ENCODE measurements around the gene CCL14. TPM values are rescaled to one million over a fixed set of nuclear protein-coding genes. Genes with fewer than 3 reads are reported as not detected.

The CCL14 gene
- total RNA-seq, 5 donors from 2014 or later (not counting 1 experiment from before 2014, with no cell fraction given): not detected

DNA sequence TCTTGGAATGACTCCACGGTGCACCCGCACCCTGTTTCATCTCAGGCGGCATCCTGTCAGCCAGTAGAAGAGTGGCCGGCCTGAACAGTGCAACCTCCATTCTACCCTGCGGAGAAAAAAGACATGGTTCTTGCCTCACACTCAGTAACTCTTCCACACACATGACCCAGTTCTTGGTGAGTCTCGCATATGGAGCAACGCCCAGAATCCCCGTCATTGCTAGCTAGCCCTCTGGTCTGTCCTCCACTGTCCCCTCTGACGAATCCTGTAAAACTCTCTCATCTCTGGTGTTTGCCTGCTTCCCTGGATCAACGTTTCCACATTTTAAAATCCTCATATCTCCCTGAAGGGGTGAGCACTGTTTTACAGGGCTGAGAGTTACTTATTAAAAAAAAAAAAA, 51.8 kb downstream of the CCL14 start:
- Histone ChIP-seq H3K27ac (ENCODE audit: low read length) (no peak overlapping the region), H3K27me3 (replicated peaks in 1 of 2; ENCODE audit: control insufficient read depth in 2 of 2, extremely low read depth in 1 of 2, insufficient read depth in 2 of 2, low read length in 1 of 2) (peaks cover 0 to 5% of the 10 kb centered on the region in 2 experiments), H3K4me1 (ENCODE audit: control insufficient read depth in 1 of 2, extremely low read depth in 1 of 2, insufficient read depth in 2 of 2, low read length in 2 of 2) (peaks cover 5 to 10% of the 10 kb centered on the region in 2 experiments), H3K9me3 (no peaks in the 10 kb centered on the region), H3K36me3 (ENCODE audit: control insufficient read depth in 2 of 2, extremely low read depth in 1 of 2, insufficient read depth in 1 of 2, low read length in 1 of 2) (no peaks in the 10 kb centered on the region), H3K4me3 (ENCODE audit: control insufficient read depth in 1 of 2, extremely low read depth in 1 of 2, low read length in 1 of 2) (no peak overlapping the region)
- Mint-ChIP-seq H3K27me3 (no peaks in the 10 kb centered on the region), H3K36me3 (no peaks in the 10 kb centered on the region), H3K4me1 (peaks cover 10 to 12% (median 12%) of the 10 kb centered on the region in 3 donors), H3K9me3 (no peaks in the 10 kb centered on the region), H3K27ac (no peak overlapping the region), H3K4me3 (no peak overlapping the region)
- no peak for ATAC-seq (replicated peaks in 1 of 4)
- no peak for DNase-seq
- CTCF ChIA-PET: interaction anchor here in 1 of 2 donors (0.9 kb wide), 1 partner anchor 14 kb away, joined by 3 read pairs; no protein-coding TSS in a partner anchor
- 96% methylated on average over 8 of the region's 10 CpGs for WGBS (ENCODE audit: insufficient coverage)
- POLR2A ChIA-PET: no interaction called here

Other genes with a start within 250 kb of the CCL14 start
- under 1 TPM in 4 of 5 donors, not detected in 1; 0.07 to 0.26 (median 0.21) TPM for gene GAS2L2, start 233.5 kb downstream of the CCL14 start, total RNA-seq
- not detected for gene C17orf50, start 225.8 kb downstream of the CCL14 start, total RNA-seq
- 10 to 100 TPM in 2 of 5 donors, 1 to 10 TPM in 3; 3.4 to 11.4 (median 6.9) TPM for gene MMP28, start 191.1 kb downstream of the CCL14 start, total RNA-seq
- 100 to 1,000 TPM; 186 to 228 (median 201) TPM for gene TAF15, start 177.2 kb downstream of the CCL14 start, total RNA-seq
- 1 to 10 TPM in 4 of 5 donors, under 1 TPM in 1; 0.90 to 4.1 (median 1.5) TPM for gene HEATR9, start 117.8 kb downstream of the CCL14 start, total RNA-seq
- 100 to 1,000 TPM; 124 to 557 (median 298) TPM for gene CCL5, start 106.4 kb downstream of the CCL14 start, total RNA-seq
- gene RDM1, start 56.0 kb downstream of the CCL14 start, total RNA-seq: 1 to 10 TPM in 2 of 5 donors, under 1 TPM in 3; 0.40 to 1.5 (median 0.83) TPM
- gene LYZL6, start 43.0 kb downstream of the CCL14 start, total RNA-seq: not detected
- gene CCL16, start 5.2 kb downstream of the CCL14 start, total RNA-seq: not detected
- gene CCL15, start 14.8 kb upstream of the CCL14 start, total RNA-seq: not detected
- gene CCL23, start 31.2 kb upstream of the CCL14 start, total RNA-seq: not detected
- gene CCL18, start 77.5 kb upstream of the CCL14 start, total RNA-seq: not detected
- gene CCL3, start 103.4 kb upstream of the CCL14 start, total RNA-seq: 1 to 10 TPM; 2.0 to 6.0 (median 4.8) TPM
- gene CCL4, start 117.1 kb upstream of the CCL14 start, total RNA-seq: 10 to 100 TPM in 3 of 5 donors, 1 to 10 TPM in 2; 6.2 to 20.4 (median 16.1) TPM
- gene TBC1D3B, start 189.9 kb upstream of the CCL14 start, total RNA-seq: 10 to 100 TPM in 4 of 5 donors, 1 to 10 TPM in 1; 6.1 to 13.7 (median 12.2) TPM
- 1 to 10 TPM; 1.1 to 7.5 (median 1.4) TPM for gene CCL3L1, start 210.0 kb upstream of the CCL14 start, total RNA-seq
- 10 to 100 TPM in 1 of 5 donors, 1 to 10 TPM in 4; 1.1 to 12.6 (median 2.2) TPM for gene CCL4L2, start 224.3 kb upstream of the CCL14 start, total RNA-seq